ENCODE data around the gene ABHD14A. TPM values are rescaled to one million over a fixed set of nuclear protein-coding genes. Genes with fewer than 3 reads are reported as not detected.

ABHD14A gene
- polyA plus RNA-seq, 1 of the 3 experiments (the other 2 are of a cell fraction): 31.5 TPM

DNA sequence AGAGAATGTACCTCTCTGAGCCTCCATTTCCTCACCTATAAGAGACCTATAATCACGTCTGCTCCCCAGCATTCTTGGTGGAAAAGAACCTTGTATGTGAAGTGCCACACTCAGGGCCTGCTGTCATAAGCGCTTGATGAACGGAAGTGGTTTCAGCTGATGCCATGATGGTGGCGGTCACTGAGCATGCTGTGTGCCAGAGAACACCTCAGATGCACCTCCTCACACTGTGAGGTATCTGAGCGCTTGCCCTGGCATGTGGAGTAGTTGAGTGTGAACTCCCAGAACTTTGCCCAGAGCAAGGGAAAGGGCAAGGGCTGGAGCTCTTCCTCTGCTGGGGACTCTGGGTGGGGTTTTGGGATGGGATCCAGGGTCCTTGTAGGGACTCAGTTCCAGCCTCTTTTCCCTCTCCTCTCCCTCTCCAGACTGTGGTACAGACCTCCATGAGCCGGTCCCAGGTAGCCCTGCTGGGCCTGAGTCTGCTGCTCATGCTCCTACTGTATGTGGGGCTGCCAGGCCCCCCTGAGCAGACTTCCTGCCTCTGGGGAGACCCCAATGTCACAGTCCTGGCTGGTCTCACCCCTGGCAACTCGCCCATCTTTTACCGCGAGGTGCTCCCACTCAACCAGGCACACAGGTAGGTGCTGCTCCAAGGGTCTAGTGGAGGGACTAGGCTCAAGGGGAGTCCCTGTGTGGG is 2.7 kb downstream of the ABHD14A start:
- no peaks in the 10 kb centered on the region for H3K27me3 ChIP-seq (ENCODE audit: insufficient read depth)
- no peak overlapping the region for H3K4me3 ChIP-seq (ENCODE audit: low read depth in 2 of 2, low read length in 1 of 2)
- WGBS (ENCODE audit: low lambda C conversion rate): 98% methylated on average over 8 of the region's 9 CpGs
- peaks cover 37% of the 10 kb centered on the region for H3K79me2 ChIP-seq (ENCODE audit: insufficient read depth)
- TF ChIP-seq, protein P1, sequence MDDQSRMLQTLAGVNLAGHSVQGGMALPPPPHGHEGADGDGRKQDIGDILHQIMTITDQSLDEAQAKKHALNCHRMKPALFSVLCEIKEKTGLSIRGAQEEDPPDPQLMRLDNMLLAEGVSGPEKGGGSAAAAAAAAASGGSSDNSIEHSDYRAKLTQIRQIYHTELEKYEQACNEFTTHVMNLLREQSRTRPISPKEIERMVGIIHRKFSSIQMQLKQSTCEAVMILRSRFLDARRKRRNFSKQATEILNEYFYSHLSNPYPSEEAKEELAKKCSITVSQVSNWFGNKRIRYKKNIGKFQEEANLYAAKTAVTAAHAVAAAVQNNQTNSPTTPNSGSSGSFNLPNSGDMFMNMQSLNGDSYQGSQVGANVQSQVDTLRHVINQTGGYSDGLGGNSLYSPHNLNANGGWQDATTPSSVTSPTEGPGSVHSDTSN (IDR thresholded peaks at IDR 0.05): no peak
- TF ChIP-seq GATA2 (CRISPR knock-in tag; IDR thresholded peaks at IDR 0.05): no peak
- no peak for TF ChIP-seq RCOR1 (IDR thresholded peaks at IDR 0.05; ENCODE audit: low read length)
- no peak for TF ChIP-seq TAF1 (IDR thresholded peaks at IDR 0.05; ENCODE audit: borderline replicate concordance, low read depth, low read length)
- TF ChIP-seq JUND (IDR thresholded peaks at IDR 0.05): no peak
- TF ChIP-seq RXRA (IDR thresholded peaks at IDR 0.05; ENCODE audit: borderline replicate concordance, low read depth): no peak
- TF ChIP-seq MEF2A (IDR thresholded peaks at IDR 0.05; ENCODE audit: borderline replicate concordance, low read depth): no peak
- no peak for TF ChIP-seq FOSL2 (IDR thresholded peaks at IDR 0.05; ENCODE audit: borderline replicate concordance, low read depth)
- TF ChIP-seq, protein P2, sequence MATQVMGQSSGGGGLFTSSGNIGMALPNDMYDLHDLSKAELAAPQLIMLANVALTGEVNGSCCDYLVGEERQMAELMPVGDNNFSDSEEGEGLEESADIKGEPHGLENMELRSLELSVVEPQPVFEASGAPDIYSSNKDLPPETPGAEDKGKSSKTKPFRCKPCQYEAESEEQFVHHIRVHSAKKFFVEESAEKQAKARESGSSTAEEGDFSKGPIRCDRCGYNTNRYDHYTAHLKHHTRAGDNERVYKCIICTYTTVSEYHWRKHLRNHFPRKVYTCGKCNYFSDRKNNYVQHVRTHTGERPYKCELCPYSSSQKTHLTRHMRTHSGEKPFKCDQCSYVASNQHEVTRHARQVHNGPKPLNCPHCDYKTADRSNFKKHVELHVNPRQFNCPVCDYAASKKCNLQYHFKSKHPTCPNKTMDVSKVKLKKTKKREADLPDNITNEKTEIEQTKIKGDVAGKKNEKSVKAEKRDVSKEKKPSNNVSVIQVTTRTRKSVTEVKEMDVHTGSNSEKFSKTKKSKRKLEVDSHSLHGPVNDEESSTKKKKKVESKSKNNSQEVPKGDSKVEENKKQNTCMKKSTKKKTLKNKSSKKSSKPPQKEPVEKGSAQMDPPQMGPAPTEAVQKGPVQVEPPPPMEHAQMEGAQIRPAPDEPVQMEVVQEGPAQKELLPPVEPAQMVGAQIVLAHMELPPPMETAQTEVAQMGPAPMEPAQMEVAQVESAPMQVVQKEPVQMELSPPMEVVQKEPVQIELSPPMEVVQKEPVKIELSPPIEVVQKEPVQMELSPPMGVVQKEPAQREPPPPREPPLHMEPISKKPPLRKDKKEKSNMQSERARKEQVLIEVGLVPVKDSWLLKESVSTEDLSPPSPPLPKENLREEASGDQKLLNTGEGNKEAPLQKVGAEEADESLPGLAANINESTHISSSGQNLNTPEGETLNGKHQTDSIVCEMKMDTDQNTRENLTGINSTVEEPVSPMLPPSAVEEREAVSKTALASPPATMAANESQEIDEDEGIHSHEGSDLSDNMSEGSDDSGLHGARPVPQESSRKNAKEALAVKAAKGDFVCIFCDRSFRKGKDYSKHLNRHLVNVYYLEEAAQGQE (IDR thresholded peaks at IDR 0.05; ENCODE audit: low read depth, low read length): no peak
- TF ChIP-seq, protein P3, sequence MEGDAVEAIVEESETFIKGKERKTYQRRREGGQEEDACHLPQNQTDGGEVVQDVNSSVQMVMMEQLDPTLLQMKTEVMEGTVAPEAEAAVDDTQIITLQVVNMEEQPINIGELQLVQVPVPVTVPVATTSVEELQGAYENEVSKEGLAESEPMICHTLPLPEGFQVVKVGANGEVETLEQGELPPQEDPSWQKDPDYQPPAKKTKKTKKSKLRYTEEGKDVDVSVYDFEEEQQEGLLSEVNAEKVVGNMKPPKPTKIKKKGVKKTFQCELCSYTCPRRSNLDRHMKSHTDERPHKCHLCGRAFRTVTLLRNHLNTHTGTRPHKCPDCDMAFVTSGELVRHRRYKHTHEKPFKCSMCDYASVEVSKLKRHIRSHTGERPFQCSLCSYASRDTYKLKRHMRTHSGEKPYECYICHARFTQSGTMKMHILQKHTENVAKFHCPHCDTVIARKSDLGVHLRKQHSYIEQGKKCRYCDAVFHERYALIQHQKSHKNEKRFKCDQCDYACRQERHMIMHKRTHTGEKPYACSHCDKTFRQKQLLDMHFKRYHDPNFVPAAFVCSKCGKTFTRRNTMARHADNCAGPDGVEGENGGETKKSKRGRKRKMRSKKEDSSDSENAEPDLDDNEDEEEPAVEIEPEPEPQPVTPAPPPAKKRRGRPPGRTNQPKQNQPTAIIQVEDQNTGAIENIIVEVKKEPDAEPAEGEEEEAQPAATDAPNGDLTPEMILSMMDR (IDR thresholded peaks at IDR 0.05): no peak
- no peak for TF ChIP-seq ELF1 (IDR thresholded peaks at IDR 0.05)
- no peak for TF ChIP-seq NRF1 (IDR thresholded peaks at IDR 0.05; ENCODE audit: low read depth, low read length)
- TF ChIP-seq, protein P4, sequence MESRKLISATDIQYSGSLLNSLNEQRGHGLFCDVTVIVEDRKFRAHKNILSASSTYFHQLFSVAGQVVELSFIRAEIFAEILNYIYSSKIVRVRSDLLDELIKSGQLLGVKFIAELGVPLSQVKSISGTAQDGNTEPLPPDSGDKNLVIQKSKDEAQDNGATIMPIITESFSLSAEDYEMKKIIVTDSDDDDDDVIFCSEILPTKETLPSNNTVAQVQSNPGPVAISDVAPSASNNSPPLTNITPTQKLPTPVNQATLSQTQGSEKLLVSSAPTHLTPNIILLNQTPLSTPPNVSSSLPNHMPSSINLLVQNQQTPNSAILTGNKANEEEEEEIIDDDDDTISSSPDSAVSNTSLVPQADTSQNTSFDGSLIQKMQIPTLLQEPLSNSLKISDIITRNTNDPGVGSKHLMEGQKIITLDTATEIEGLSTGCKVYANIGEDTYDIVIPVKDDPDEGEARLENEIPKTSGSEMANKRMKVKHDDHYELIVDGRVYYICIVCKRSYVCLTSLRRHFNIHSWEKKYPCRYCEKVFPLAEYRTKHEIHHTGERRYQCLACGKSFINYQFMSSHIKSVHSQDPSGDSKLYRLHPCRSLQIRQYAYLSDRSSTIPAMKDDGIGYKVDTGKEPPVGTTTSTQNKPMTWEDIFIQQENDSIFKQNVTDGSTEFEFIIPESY (IDR thresholded peaks at IDR 0.05; ENCODE audit: borderline replicate concordance, low read depth): no peak
- no peak for TF ChIP-seq MXI1 (IDR thresholded peaks at IDR 0.05; ENCODE audit: low read depth, low read length)
- no peak for TF ChIP-seq SIN3A (IDR thresholded peaks at IDR 0.05; ENCODE audit: borderline replicate concordance, low read depth, low read length)
- TF ChIP-seq, protein P5, sequence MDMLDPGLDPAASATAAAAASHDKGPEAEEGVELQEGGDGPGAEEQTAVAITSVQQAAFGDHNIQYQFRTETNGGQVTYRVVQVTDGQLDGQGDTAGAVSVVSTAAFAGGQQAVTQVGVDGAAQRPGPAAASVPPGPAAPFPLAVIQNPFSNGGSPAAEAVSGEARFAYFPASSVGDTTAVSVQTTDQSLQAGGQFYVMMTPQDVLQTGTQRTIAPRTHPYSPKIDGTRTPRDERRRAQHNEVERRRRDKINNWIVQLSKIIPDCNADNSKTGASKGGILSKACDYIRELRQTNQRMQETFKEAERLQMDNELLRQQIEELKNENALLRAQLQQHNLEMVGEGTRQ (IDR thresholded peaks at IDR 0.05; ENCODE audit: borderline replicate concordance, low read depth, low read length): no peak
- no peak for TF ChIP-seq TCF12 (IDR thresholded peaks at IDR 0.05)
- TF ChIP-seq, protein P6, sequence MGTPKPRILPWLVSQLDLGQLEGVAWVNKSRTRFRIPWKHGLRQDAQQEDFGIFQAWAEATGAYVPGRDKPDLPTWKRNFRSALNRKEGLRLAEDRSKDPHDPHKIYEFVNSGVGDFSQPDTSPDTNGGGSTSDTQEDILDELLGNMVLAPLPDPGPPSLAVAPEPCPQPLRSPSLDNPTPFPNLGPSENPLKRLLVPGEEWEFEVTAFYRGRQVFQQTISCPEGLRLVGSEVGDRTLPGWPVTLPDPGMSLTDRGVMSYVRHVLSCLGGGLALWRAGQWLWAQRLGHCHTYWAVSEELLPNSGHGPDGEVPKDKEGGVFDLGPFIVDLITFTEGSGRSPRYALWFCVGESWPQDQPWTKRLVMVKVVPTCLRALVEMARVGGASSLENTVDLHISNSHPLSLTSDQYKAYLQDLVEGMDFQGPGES (IDR thresholded peaks at IDR 0.05; ENCODE audit: low read depth, low read length): no peak
- H3K9ac ChIP-seq: no peak overlapping the region
- H3F3A ChIP-seq (replicated peaks; ENCODE audit: insufficient read depth): peaks cover 24% of the 10 kb centered on the region
- ChIA-PET POLR2A (interaction anchor here (1.1 kb wide), 1 partner anchor 18 kb away, joined by 3 read pairs; the partner anchor contains the start of gene RPL29), CTCF (interaction anchor here (0.9 to 1.5 kb wide), 4 partner anchors 9 to 35 kb away, joined by 3 to 4 read pairs (median 4); partner anchors contain the start of gene PARP3)
- peaks cover 7 to 24% of the 10 kb centered on the region in 2 experiments for H3K4me1 ChIP-seq (ENCODE audit: control insufficient read depth in 1 of 2, insufficient read depth in 2 of 2, low read depth in 1 of 2, low read length in 1 of 2)
- no peak for DNase-seq
- H3K27ac ChIP-seq (ENCODE audit: low read depth in 2 of 2, low read length in 1 of 2): no peak overlapping the region; a peak in 1 of 4 replicates
- no peak overlapping the region for H2AFZ ChIP-seq (ENCODE audit: low read depth)
- no peaks in the 10 kb centered on the region for H3K9me2 ChIP-seq
- peaks cover 0 to 5% of the 10 kb centered on the region in 2 experiments for H3K36me3 ChIP-seq (replicated peaks in 1 of 2; ENCODE audit: control insufficient read depth in 1 of 2, insufficient read depth in 2 of 2, low read length in 1 of 2)
- no peak overlapping the region for H3K4me2 ChIP-seq
- H4K20me1 ChIP-seq (ENCODE audit: insufficient read depth): no peaks in the 10 kb centered on the region
- H3K9me3 ChIP-seq: no peaks in the 10 kb centered on the region

Data from SK-N-SH (cell line).